ENCODE data around the gene CCDC97.

GRCh38 chr19:41323023-41323422 is 13.1 kb downstream of the CCDC97 start:
- TF ChIP-seq CTCF (tag by site-specific recombination; IDR thresholded peaks at IDR 0.05), result no peak
- TF ChIP-seq EGR2 (tag by site-specific recombination; IDR thresholded peaks at IDR 0.05; ENCODE audit: low read depth), result no peak
- no peak for TF ChIP-seq ATF2 (tag by site-specific recombination; IDR thresholded peaks at IDR 0.05; ENCODE audit: low read depth)
- no peak for TF ChIP-seq ZNF24 (tag by site-specific recombination; IDR thresholded peaks at IDR 0.05)
- TF ChIP-seq ZNF530 (tag by site-specific recombination; IDR thresholded peaks at IDR 0.05; ENCODE audit: low read depth), result no peak
- no peak for TF ChIP-seq ZBTB49 (tag by site-specific recombination; IDR thresholded peaks at IDR 0.05; ENCODE audit: low read depth)
- no peak for TF ChIP-seq GLI4 (tag by site-specific recombination; IDR thresholded peaks at IDR 0.05)
- no peak for TF ChIP-seq ZNF175 (tag by site-specific recombination; IDR thresholded peaks at IDR 0.05)
- no peak for TF ChIP-seq ZFP41 (tag by site-specific recombination; IDR thresholded peaks at IDR 0.05; ENCODE audit: borderline replicate concordance)
- no peak for TF ChIP-seq WT1 (tag by site-specific recombination; IDR thresholded peaks at IDR 0.05)
- no peak for TF ChIP-seq ZNF629 (tag by site-specific recombination; IDR thresholded peaks at IDR 0.05)
